Activated T-cell treated with anti-CD3 and anti-CD28 coated beads for 48 hours (primary cell): ENCODE results near the gene KDM5A.
"Not testable (repeated sequence)": the region's sequence is repeated elsewhere in the genome, so short reads cannot be mapped to it uniquely, and the experiment has no call there.

ENCODE experiments used
- DNase-seq: peaks from one replicate; pipeline ENCODE4 v3.0.0-alpha.2; 2020; ENCODE audit warnings: low read depth

Gene KDM5A

GRCh38 chr12:238736-239398 is 150.3 kb downstream of the KDM5A start:
- DNase-seq: no peak

GRCh38 chr12:238116-238515 is 151.0 kb downstream of the KDM5A start:
- no peak for DNase-seq

- no peak for DNase-seq
Measured at GRCh38 chr12:237026-237815, 151.9 kb downstream of the KDM5A start.

- DNase-seq: no peak
Measured at GRCh38 chr12:236445-236844, 152.7 kb downstream of the KDM5A start.

- DNase-seq: not testable (repeated sequence)
Measured at GRCh38 chr12:235967-236366, 153.2 kb downstream of the KDM5A start.

- no peak for DNase-seq
Measured at GRCh38 chr12:234891-235415, 154.2 kb downstream of the KDM5A start.

- DNase-seq: no peak
Measured at GRCh38 chr12:234019-234418, 155.1 kb downstream of the KDM5A start.

GRCh38 chr12:233615-233968 is 155.5 kb downstream of the KDM5A start:
- DNase-seq: no peak

GRCh38 chr12:232731-233614 is 156.1 kb downstream of the KDM5A start:
- DNase-seq: no peak

- DNase-seq: no peak
Measured at GRCh38 chr12:230925-231671, 158.0 kb downstream of the KDM5A start.
